GM12878 (cell line): Measurements from ENCODE around the gene POU2F1. TPM values are rescaled to one million over a fixed set of nuclear protein-coding genes. Genes with fewer than 3 reads are reported as not detected.

Experiments
- ATAC-seq: fragments of 200-7000 bp; cut with Tn5 transposase; 3 replicates; pipeline ENCODE4 v1.9.1; 2020; ENCODE audit warnings: mild to moderate bottlenecking, moderate library complexity
- BruUV-seq: library from RNA; stranded (reverse); fragments of 400-500 nt; replicated peaks from 2 replicates; lab custom pipeline; 2021; lab: Mats Ljungman, UMichigan
- CTCF ChIA-PET: fragments of 300-600 bp; sonication (Branson Sonifier 250); formaldehyde crosslinking; extraction: SDS; loops from one replicate; lab custom pipeline; 2021; ENCODE audit warnings: inconsistent platforms; lab: Yijun Ruan, JAX
- POLR2A ChIA-PET: fragments of 350-600 bp; formaldehyde crosslinking; extraction: SDS; loops from one replicate; lab custom pipeline; 2021; ENCODE audit warnings: inconsistent platforms; lab: Charles Lee
- RAD21 ChIA-PET: fragments of 300-600 bp; sonication (Branson Sonifier 250); formaldehyde crosslinking; loops from one replicate; lab custom pipeline; 2023; ENCODE audit warnings: antibody characterized with exemption; ENCODE audit not compliant: unreplicated experiment; lab: Charles Lee
- SMC1A ChIA-PET: fragments of 300-600 bp; sonication (Branson Sonifier 250); formaldehyde crosslinking; loops from one replicate; lab custom pipeline; 2023; ENCODE audit not compliant: unreplicated experiment, uncharacterized antibody; lab: Charles Lee
- DNase-seq: peaks from one replicate; pipeline ENCODE4 v3.0.0-alpha.2; 2011; ENCODE audit warnings: low read depth, low spot score
- FAIRE-seq: peaks from 3 replicates; lab custom pipeline; 2011; peaks lifted over from hg19 to GRCh38; lab: Jason Lieb, UNC
- H2AFZ ChIP-seq: 2 replicates; pipeline ENCODE4 v1.6.0; 2011; ENCODE audit warnings: low read depth, low read length, control low read depth; ENCODE audit not compliant: control insufficient read depth
- H3K27ac ChIP-seq: 2 replicates; pipeline ENCODE4 v1.5.1; 2011; ENCODE audit warnings: control low read depth; ENCODE audit not compliant: control insufficient read depth, insufficient read depth
- H3K27me3 ChIP-seq, 2 experiments: replicated peaks in 1 of 2; 2 replicates each; pipeline versions ENCODE4 v1.6.0 to v1.6.1; 2011; ENCODE audit warnings: low read length in 1 of 2; ENCODE audit not compliant: control insufficient read depth in 2 of 2, insufficient read depth in 2 of 2
- H3K36me3 ChIP-seq, 2 experiments: 2 replicates each; pipeline ENCODE4 v1.5.1; 2011; ENCODE audit warnings: low read length in 1 of 2; ENCODE audit not compliant: control insufficient read depth in 2 of 2, insufficient read depth in 2 of 2
- H3K4me1 ChIP-seq: 2 replicates; pipeline ENCODE4 v1.6.1; 2011; ENCODE audit warnings: mild to moderate bottlenecking, low read length, moderate library complexity, mixed read lengths; ENCODE audit not compliant: control insufficient read depth, insufficient read depth
- H3K4me2 ChIP-seq: 2 replicates; pipeline ENCODE4 v1.6.0; 2011; ENCODE audit warnings: control low read depth; ENCODE audit not compliant: control insufficient read depth, insufficient read depth
- H3K4me3 ChIP-seq: fragments of 200-600 bp; sonication (generic); 2 replicates; pipeline ENCODE4 v1.5.1; 2016
- H3K79me2 ChIP-seq: 2 replicates; pipeline ENCODE4 v1.6.0; 2011; ENCODE audit warnings: low read length; ENCODE audit not compliant: control insufficient read depth, insufficient read depth
- H3K9ac ChIP-seq: 2 replicates; pipeline ENCODE4 v1.8.0; 2011; ENCODE audit warnings: low read length, control low read depth, mixed read lengths; ENCODE audit not compliant: control insufficient read depth, insufficient read depth
- H3K9me3 ChIP-seq: replicated peaks from 3 replicates; pipeline ENCODE4 v1.5.1; 2011; ENCODE audit warnings: mild to moderate bottlenecking, low read length; ENCODE audit not compliant: control insufficient read depth, insufficient read depth
- H4K20me1 ChIP-seq: 2 replicates; pipeline ENCODE4 v1.6.0; 2011; ENCODE audit not compliant: control insufficient read depth, insufficient read depth
- EGR1 ChIP-seq, 2 experiments: IDR thresholded peaks; 1 replicate in 1 of 2; 2 replicates in 1 of 2; pipeline ENCODE4 v1.6.1; 2011 to 2012; ENCODE audit warnings: low read depth in 2 of 2, low read length in 2 of 2, borderline replicate concordance in 1 of 2, mild to moderate bottlenecking in 1 of 2, moderate library complexity in 1 of 2
- NBN ChIP-seq: fragments of 450-650 bp; IDR thresholded peaks from 2 replicates; pipeline ENCODE4 v1.6.1; 2016
- NFIC ChIP-seq: IDR thresholded peaks from 2 replicates; pipeline ENCODE4 v1.6.1; 2012; ENCODE audit warnings: low read depth, mild to moderate bottlenecking, inconsistent platforms, low read length, moderate library complexity
- NFXL1 ChIP-seq: fragments of 450-650 bp; IDR thresholded peaks from 2 replicates; pipeline ENCODE4 v1.6.1; 2017; ENCODE audit warnings: antibody characterized with exemption, mild to moderate bottlenecking, borderline replicate concordance
- NR2C1 ChIP-seq: fragments of 450-650 bp; IDR thresholded peaks from 2 replicates; pipeline ENCODE4 v1.6.1; 2017; ENCODE audit warnings: antibody characterized with exemption, mild to moderate bottlenecking, moderate library complexity
- PML ChIP-seq: IDR thresholded peaks from 2 replicates; pipeline ENCODE4 v1.6.1; 2012; ENCODE audit warnings: low read length, inconsistent platforms
- POLR2AphosphoS5 ChIP-seq: IDR thresholded peaks from 2 replicates; pipeline ENCODE4 v1.6.1; 2011; ENCODE audit warnings: mild to moderate bottlenecking, low read length, inconsistent platforms
- RBBP5 ChIP-seq: fragments of 200-600 bp; sonication (generic); conservative IDR thresholded peaks from 2 replicates; pipeline ENCODE4 v1.6.1; 2016
- RELA ChIP-seq: fragments of 450-650 bp; IDR thresholded peaks from 2 replicates; pipeline ENCODE4 v1.8.0; 2014; ENCODE audit warnings: borderline replicate concordance; ENCODE audit not compliant: partially characterized antibody
- REST ChIP-seq: IDR thresholded peaks from 2 replicates; pipeline ENCODE4 v1.6.1; 2012; ENCODE audit warnings: mild to moderate bottlenecking, low read depth, low read length
- SMAD1 ChIP-seq: fragments of 450-650 bp; IDR thresholded peaks from 2 replicates; pipeline ENCODE4 v1.6.1; 2018; ENCODE audit warnings: mild to moderate bottlenecking, low read depth; ENCODE audit not compliant: partially characterized antibody
- SMC3 ChIP-seq: IDR thresholded peaks from 2 replicates; pipeline ENCODE4 v1.6.1; 2011; ENCODE audit warnings: low read length, improper control_type of control experiment, borderline replicate concordance
- TCF3 ChIP-seq: IDR thresholded peaks from 2 replicates; pipeline ENCODE4 v1.6.1; 2012; ENCODE audit warnings: low read depth, mild to moderate bottlenecking, low read length, borderline replicate concordance; ENCODE audit not compliant: insufficient read depth
- ZBTB4 ChIP-seq: fragments of 450-650 bp; formaldehyde crosslinking; IDR thresholded peaks from 2 replicates; pipeline ENCODE4 v1.4.0; 2022; ENCODE audit warnings: mild to moderate bottlenecking, moderate library complexity
- WGBS: methylation state at CpG from one replicate; pipeline ENCODE4 v1.1.6; 2016; ENCODE audit warnings: low lambda C conversion rate; ENCODE audit not compliant: insufficient replicate concordance, insufficient coverage; ENCODE audit errors: missing lambda C conversion rate; 5-methylcytosine and 5-hydroxymethylcytosine counted together
- in situ Hi-C: fragments of 300-500 bp; cut with MboI; formaldehyde crosslinking; loops from 9 replicates; pipeline ENCODE4 v1.14.3; 2018; ENCODE audit warnings: mixed read lengths
- intact Hi-C: fragments of 100-400 bp; cut with micrococcal nuclease; formaldehyde crosslinking; loops from one replicate; pipeline ENCODE4 v1.14.2; 2022; ENCODE audit not compliant: unreplicated experiment
- polyA plus RNA-seq, 11 experiments: library from polyadenylated mRNA; depleted of rRNA in 4 of 11; unstranded in 6 of 11; stranded (reverse) in 5 of 11; fragments of >200 nt; fragmentation: Nextera tagmentation in 4 of 11; fragmentation: Illumina TruSeq in 1 of 11; extraction: Ambion mirVana in 4 of 11; extraction: Trizol in 1 of 11; gene quantifications; 1 replicate in 1 of 11; 2 replicates in 10 of 11; pipeline versions ENCODE4 v1.2.1 to v1.2.3, GENCODE V29; 2011 to 2016; ENCODE audit warnings: inconsistent platforms in 2 of 11, missing spikeins in 2 of 11, low read depth in 1 of 11
- total RNA-seq, 4 experiments: library from RNA; depleted of rRNA in 3 of 4; stranded (reverse); fragments of >200 nt in 3 of 4; fragmentation: Illumina TruSeq in 1 of 4; extraction: Trizol in 1 of 4; gene quantifications; 2 replicates each; pipeline versions ENCODE4 v1.2.1 to v1.2.3, GENCODE V29; 2013 to 2021
- TF ChIP-seq, protein P1 (sequence below): fragments of 450-650 bp; IDR thresholded peaks from 2 replicates; pipeline ENCODE4 v1.6.1; 2017; ENCODE audit warnings: mild to moderate bottlenecking, low read depth, inconsistent platforms; ENCODE audit not compliant: poor library complexity, severe bottlenecking

The POU2F1 gene
- total and polyA plus RNA-seq, 10 of the 15 experiments (the other 5 are each of a cell fraction or from before 2014, with no cell fraction given), result 2.5 to 21.7 (median 12.5) TPM

DNA sequence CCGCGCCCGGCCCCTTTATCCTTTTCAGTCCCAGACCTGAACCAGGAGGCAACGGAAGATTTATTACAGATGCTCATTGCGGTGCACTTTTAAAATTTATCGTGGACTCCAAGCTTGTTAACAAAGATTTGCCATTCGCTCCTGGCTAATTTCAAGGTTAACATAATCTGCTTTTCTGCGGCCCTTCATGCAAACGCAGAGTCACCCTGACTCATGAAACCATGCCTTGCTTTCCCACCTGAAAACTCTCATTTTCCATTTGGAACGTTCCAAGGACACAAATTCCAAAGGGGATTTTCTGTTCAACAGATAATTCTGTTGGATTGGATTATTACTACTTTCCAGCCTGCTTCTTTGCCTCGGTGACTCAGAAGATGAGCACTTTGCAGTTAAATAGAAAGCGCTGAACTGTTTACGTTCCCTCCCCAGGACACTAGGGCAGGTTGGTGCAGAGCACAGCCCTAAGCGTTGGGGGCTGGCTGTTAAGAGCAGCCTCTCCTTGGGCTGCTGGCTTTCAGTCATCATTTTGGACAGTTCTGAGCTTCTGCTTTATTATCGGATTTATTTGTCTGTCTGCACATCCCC lies 246.5 kb downstream of the POU2F1 start:
- Histone ChIP-seq H2AFZ (no peak overlapping the region), H3K79me2 (no peaks in the 10 kb centered on the region), H3K4me2 (no peak overlapping the region), H3K27ac (no peak overlapping the region), H3K27me3 (no peaks in the 10 kb centered on the region; a peak in 1 of 4 replicates), H4K20me1 (no peaks in the 10 kb centered on the region)
- intact Hi-C loops, result no loop called here
- BruUV-seq, result no TSS peak
- in situ Hi-C loops, result no loop called here
- ChIA-PET CTCF (interaction anchor here (1.1 to 1.3 kb wide), 2 partner anchors 26 to 409 kb away, joined by 3 to 4 read pairs; no protein-coding TSS in a partner anchor), RAD21 (no interaction called here)
- ATAC-seq, result no peak
- TF ChIP-seq POLR2AphosphoS5 (no peak), RELA (no peak), REST (no peak), NFIC (no peak), PML (no peak), EGR1 (IDR thresholded peaks at IDR 0.05; ENCODE audit: borderline replicate concordance in 1 of 2, low read depth in 2 of 2, low read length in 2 of 2) (no peak), NBN (no peak), TCF3 (no peak), SMC3 (no peak), SMAD1 (no peak), NR2C1 (no peak), RBBP5 (no peak), ZBTB4 (no peak), NFXL1 (no peak)
- TF ChIP-seq, protein P1, sequence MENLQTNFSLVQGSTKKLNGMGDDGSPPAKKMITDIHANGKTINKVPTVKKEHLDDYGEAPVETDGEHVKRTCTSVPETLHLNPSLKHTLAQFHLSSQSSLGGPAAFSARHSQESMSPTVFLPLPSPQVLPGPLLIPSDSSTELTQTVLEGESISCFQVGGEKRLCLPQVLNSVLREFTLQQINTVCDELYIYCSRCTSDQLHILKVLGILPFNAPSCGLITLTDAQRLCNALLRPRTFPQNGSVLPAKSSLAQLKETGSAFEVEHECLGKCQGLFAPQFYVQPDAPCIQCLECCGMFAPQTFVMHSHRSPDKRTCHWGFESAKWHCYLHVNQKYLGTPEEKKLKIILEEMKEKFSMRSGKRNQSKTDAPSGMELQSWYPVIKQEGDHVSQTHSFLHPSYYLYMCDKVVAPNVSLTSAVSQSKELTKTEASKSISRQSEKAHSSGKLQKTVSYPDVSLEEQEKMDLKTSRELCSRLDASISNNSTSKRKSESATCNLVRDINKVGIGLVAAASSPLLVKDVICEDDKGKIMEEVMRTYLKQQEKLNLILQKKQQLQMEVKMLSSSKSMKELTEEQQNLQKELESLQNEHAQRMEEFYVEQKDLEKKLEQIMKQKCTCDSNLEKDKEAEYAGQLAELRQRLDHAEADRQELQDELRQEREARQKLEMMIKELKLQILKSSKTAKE, result no peak
- TF ChIP-seq, all 136 proteins: peak for 0
- FAIRE-seq (no peak), DNase-seq (no peak)
- ChIA-PET SMC1A (interaction anchor here (1.2 to 1.5 kb wide), 2 partner anchors 9 to 114 kb away, joined by 3 to 4 read pairs; no protein-coding TSS in a partner anchor), POLR2A (no interaction called here)
- H3K9ac ChIP-seq, result no peak overlapping the region
- H3K4me3 ChIP-seq, result no peak overlapping the region
- no peaks in the 10 kb centered on the region for H3K36me3 ChIP-seq
- WGBS, result 83% methylated on average over 15 of the region's 15 CpGs
- no peaks in the 10 kb centered on the region for H3K4me1 ChIP-seq
- no peaks in the 10 kb centered on the region for H3K9me3 ChIP-seq
